ENCODE measurements around the gene SRD5A1.
A peak's percentile ranks its signal among the peaks of the same experiment; 100 is the strongest.

The SRD5A1 gene, protein sequence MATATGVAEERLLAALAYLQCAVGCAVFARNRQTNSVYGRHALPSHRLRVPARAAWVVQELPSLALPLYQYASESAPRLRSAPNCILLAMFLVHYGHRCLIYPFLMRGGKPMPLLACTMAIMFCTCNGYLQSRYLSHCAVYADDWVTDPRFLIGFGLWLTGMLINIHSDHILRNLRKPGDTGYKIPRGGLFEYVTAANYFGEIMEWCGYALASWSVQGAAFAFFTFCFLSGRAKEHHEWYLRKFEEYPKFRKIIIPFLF

DNA sequence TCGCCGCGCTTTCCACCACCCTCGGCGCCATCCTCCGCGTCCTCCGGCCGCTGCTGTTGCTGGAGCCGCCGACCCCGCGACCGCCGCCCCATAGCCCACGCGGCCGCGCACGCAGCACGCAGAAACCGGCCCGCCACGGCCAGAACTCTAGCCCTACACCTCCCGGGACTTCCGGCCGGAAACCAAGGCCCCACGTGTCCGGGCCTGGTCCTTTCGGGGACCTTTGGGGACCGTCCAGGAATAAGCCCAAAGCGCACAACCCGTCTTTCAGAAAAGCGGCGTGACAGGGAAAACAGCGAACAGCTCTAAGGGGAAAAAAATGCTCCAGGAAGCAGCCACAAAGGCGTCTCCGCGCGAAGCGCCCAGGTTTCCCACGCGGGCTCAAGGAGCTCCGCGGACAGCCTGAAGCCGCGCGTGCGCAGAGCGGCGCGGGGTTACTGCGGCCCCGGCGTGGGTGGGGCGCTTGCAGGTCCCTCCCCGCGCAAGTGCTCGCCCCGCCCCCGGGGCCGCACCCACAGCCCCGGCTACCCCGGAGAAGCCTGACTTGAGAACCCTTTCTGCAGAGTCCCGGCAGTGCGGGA, at the start of gene SRD5A1, which contains the start of gene NSUN2:
Gene SRD5A1 (plus strand): TSS at position 553 of the 581 bp plus-strand sequence. CDS start 137 bp downstream, outside the sequence.
Gene NSUN2 (minus strand): TSS at position 157 of the 581 bp plus-strand sequence. CDS start 65 bp downstream, at position 92.
- peak; percentile 84 for DNase-seq

DNA sequence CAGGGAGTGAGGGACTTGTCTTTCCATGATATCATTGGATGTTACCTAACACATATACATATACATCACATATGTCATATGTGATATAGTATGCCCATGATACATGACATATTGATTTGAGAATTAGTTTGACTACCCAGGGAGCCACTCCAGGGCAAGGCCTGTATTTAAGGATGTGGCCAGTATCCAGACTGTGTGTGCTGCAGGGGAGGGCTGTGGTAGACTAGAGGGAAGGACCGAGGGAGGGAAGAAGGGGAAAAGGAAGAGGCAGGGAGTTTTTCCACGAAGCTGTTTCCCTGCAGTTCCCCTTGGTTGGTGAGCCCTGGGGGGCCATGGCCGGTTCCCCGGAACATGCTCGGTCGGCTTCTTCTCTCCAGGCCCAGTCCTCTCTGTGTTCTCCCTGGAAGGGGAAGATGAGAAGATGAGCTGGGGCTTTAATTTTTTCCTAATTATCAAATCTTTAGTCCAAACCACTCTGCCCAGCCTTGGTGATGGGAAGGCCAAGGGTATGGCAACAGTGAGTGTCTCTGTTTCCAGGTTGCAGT, 49.1 kb upstream of the SRD5A1 start:
- no peak for DNase-seq

- no peak for DNase-seq
Measured at GRCh38 chr5:6584727-6585126, 48.5 kb upstream of the SRD5A1 start.

DNA sequence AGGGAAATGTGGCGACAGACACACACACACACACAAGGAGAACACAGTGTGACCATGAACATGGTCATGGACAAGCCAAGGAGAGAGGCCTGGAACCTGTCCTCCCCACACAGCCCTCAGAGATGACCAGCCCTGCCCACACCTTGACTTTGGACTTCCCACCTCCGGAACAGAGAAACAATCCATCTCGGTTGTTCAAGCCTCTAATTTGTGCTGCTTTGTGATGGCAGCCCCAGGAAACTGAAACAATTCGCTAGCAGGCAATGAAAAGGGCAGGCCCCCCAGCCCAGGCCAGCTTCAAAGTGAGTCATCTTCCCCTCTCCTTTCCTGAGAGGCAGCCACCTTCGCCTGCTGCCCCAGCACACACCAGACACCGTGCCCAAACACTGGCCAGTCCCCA, 48.1 kb upstream of the SRD5A1 start:
- no peak for DNase-seq

DNA sequence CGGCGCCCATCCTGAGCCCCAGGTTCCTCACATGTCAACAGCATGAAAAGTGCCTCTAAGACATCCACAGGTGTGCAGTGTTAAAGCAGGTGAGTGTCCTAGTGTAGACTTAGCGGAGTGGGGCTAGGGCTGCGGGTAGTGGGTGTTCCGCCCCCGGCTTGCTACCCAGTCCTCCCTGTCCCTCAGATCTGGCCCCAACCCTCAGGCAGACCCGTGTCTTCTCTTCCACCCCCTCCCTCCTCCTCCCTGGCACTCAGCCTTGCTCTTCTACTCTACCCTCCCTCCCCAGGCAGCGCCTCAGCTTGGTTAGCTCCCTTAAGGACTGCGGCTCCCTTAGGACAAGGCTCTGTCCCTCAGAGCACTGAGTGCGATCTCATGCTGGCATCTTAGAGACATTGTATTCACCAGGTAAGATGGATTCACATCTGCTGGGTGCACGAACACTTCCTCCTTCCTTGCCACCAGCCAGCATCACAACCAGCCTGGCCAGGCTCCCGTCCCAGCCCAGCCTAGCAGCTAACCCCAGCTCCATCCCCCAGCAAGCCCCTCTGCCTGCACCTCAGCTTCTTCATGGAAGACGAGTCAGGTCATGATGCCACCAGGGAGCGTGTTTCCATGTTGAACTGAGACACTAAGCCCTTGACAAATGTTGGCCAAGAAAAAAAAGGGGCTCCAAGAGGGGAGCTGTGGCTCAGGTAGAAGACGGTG, 47.1 kb upstream of the SRD5A1 start:
- DNase-seq, result no peak

DNA sequence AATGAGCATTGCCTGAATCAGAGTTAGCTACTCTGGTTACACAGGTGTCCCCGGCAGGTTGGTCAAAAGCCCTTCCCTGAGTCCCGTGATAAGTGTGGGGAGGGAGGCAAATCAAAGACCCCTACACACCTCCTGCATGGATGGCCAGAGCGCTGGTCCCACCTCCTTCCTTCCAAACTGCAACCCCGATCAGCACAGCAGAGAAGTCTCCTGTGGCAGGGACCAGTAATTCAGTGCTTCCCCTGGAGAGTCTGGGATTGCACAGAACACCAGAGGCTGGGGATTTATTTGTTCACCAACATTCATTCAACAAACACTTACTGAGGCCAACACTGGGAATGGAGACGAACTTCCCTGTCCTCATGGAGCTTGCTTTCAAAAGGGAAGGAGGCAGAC, 46.6 kb upstream of the SRD5A1 start:
- DNase-seq, result no peak

DNA sequence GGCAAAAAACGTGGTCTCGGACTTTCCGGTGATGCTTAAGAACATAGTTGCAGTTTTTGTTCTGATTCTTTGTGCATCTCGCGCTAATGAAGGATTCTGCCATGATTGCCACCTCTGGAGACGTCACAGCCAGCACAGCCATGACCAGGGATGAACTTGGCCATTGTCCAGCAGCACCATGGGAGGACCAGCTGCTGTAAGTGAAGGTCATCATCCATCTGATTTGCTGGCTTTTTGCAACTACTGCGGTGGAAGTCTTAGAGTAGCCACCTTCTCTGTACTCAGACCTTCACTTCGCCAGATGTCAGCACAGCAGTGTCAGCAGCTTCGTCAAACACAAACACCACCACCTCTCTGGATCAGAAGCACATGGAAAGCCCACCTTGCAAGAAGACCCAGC, 46.1 kb upstream of the SRD5A1 start:
- no peak for DNase-seq

GRCh38 chr5:6590581-6590980, 42.7 kb upstream of the SRD5A1 start:
- DNase-seq, result no peak

DNA sequence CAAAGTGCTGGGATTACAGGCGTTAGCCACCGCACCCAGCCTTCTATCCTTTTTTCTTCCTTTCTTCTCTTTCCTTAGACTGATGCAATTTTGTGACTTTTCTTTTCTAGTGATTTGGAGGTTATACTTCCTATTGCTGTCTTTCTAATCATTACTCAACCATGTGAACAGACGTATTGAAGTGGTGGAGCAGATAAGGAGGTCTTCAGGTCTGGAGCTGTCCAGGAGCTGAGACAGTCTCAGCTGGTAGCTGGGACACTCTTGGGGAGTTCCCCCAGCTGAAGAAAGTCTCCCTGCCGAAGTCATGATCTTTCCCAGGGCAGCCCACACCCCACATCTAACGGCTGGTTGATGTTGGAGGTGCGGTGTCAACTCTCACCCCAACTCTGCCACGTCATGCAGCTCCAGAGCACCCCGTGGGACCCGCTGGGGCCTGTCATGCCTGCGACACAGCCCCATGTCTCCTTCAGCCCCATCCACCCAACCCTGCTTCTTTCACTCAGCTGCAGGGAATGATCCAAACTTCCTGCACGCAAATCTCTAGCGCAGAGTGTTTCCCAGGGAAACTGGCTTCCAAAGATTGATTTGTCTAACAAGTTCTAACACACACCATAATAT, 41.5 kb upstream of the SRD5A1 start:
- no peak for DNase-seq

DNA sequence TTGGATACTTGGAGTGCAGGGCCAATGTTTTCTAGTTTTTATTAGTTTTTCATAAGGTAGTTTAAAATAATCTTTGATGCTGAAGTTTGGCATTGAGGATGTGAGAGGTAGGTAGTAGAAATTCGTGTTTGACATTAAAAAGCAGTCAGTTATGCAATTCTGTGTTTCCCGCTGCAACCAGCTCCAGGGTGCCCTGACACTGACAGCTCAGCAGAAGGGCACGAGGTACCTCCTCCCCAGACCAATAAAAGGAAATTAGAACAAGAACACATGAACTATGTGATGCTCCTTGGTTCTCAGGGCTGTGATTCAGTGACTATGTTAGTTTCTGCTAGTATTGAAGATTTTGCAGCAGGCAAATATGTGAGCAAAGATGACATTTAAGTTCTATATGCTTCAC, 40.6 kb upstream of the SRD5A1 start:
- DNase-seq, result peak; percentile 16

- no peak for DNase-seq
Measured at GRCh38 chr5:6593148-6594016, 39.9 kb upstream of the SRD5A1 start.

DNA sequence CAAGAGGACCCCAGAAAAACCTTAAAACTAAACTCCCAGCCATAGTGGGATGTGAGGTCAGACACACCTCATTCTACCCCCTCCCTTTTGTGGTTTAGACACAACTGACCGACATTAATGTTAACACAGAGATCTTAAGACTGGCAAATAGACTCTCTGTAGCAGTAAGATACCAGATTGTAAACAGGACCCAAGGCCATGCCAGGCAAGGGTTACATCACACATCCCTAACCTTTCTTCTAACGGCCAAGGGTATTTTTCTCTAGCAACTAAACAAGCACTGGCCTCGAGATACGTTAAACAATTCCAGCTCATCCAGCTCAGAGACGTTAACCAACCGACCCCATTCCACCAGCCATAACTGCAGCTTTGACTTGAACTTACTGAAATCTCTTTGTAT, 39.2 kb upstream of the SRD5A1 start:
- no peak for DNase-seq

DNA sequence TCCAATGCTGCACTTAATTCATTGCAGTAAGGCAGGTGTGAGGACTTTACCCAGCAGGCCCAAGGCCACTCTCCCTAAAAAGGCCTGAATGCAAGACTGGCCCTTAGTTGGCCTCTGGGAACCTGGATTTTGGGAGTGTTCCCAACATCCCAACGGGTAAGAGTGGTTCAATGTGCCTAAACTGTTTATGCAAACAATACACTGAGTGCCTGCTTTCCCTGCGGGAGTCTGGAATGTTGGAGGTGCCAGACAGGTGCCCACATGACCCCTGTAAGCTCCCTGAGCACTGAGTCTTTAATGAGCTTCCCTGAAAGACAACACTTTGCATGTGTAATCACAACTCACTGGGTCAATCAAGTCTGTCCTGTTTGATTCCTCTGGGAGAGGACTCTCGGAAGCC, 37.8 kb upstream of the SRD5A1 start:
- no peak for DNase-seq

- no peak for DNase-seq
Measured at GRCh38 chr5:6596388-6596787, 36.9 kb upstream of the SRD5A1 start.

DNA sequence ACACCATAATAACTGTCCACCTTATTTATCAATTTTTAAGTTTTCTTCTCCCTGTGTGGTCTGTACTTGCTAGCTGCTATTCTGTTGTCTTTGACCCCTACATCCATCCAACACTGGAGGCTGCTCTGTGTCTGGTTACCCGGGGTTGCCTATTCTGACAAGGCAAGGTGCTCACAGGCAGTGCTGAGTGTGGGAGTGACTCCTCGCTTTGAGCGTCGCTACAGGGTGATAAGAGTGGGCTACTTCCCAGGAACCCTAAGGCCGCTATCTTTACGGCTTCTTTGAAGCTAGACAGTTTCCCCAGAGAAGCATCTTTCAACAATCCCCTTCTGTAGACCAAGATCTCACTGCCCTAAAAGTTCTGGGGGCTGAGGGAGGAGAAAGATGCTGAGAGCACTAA, 35.7 kb upstream of the SRD5A1 start:
- DNase-seq, result no peak

DNA sequence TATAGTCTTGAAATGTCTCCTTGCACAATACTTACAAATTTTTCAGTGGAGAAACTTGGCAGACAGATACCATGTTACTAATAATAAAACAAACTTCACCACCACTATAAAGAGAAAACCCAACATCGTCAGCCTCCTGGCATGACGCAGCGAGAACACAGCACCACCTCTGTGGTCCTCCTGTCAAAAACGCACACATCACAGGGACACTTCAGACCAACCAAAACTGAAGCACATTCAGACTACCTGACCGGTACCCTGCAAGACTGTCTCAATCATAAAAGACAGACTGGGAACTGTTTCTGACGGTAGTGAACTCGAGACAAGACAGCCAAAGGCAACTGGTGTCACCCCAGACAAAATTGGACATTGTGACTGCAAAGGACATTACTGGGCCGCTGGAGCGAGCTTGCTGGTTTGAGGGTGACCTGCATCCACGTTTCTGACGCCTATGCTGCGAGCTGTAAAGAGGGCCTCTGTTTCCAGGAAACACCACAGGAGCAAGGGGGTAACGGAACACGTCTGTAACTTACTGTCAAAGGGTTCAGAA, 34.8 kb upstream of the SRD5A1 start:
- no peak for DNase-seq

DNA sequence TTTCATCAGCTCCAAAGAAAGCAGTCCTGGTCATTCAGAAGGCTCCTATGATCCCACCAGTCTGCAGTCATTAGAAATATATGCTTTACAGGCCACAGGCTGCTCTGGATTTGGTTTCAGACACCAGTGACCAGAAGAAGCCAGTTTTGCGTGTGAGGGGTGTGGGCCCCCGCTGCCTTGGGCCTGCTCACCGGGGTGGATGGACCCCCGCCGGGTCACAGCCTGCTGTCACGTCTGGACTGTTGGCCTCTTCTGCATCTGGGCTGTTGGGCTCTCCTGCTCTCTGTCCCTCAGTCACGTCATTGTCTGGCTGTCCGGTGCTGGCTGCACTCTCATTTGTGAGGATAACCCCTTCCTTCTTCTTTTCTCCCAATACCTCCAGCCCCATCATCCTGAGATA, 33.5 kb upstream of the SRD5A1 start:
- no peak for DNase-seq

- no peak for DNase-seq
Measured at GRCh38 chr5:6601271-6601670, 32.0 kb upstream of the SRD5A1 start.

DNA sequence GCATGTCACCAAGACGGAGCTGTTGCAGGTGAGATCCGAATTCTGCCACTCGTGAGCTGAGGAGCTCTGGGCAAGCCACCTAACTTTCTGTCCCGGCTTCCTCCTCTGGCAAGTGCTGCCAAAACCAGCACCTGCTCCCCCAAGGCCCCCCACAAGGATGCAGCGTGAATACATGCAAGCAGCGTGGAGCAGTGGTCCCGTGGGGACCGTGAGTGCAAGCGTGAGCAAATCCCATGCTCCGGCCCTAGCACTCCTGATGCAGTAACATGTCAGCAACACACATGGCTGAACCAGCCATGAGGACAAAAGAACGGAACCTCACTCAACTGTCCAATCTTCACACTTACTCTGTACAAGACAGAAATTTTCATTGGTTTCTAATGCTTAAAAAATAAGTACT, 31.4 kb upstream of the SRD5A1 start:
- DNase-seq, result no peak

GRCh38 chr5:6602441-6602840, 30.8 kb upstream of the SRD5A1 start:
- DNase-seq, result no peak

DNA sequence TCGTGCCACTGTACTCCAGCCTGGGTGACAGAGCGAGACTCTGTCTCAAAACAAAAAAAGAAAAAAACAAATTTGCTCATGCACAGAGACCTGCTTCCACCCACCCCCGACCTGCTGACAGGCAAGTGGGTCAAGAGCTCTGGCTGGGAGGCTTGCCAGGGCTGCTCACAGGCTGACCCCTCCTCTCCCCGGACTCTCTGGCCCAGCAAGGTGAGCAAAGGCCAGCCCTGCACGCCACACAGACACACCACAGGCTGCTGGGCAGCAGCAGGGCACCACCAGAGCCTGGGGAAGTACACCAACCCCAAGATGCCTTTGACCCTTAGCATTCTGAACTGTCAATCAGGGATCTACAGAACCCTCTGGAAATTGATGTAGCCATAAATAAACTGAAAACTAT, 29.6 kb upstream of the SRD5A1 start:
- no peak for DNase-seq

GRCh38 chr5:6604341-6604740, 28.9 kb upstream of the SRD5A1 start:
- no peak for DNase-seq

Measured in MV-4-11 (cell line).